Gastrocnemius medialis (tissue), 4 donors: ENCODE data around the gene WNT3. TPM values are rescaled to one million over a fixed set of nuclear protein-coding genes. Genes with fewer than 3 reads are reported as not detected.

Experiments
- ATAC-seq, 2 donors: fragments of 150-250 bp; one replicate each; pipeline ENCODE4 v1.9.1; 2016
- DNase-seq, 2 donors: peaks; one replicate each; pipeline ENCODE4 v3.0.0-alpha.2; 2019
- H3K27ac ChIP-seq, 4 donors: fragments of 200-600 bp; sonication (generic); 1 replicate in 1 of 4; 2 replicates in 3 of 4; pipeline ENCODE4 v1.5.1; 2016 to 2018; ENCODE audit warnings: mild to moderate bottlenecking in 2 of 4, moderate library complexity in 1 of 4
- H3K27me3 ChIP-seq, 3 donors: fragments of 200-600 bp; sonication (generic) in 2 of 3; 1 replicate in 1 of 3; 2 replicates in 2 of 3; pipeline versions ENCODE4 v1.5.1 to v1.6.0; 2016 to 2019; ENCODE audit warnings: mild to moderate bottlenecking in 1 of 3, moderate library complexity in 1 of 3
- H3K36me3 ChIP-seq, 2 donors: fragments of 200-600 bp; sonication (generic) in 1 of 2; one replicate each; pipeline ENCODE4 v1.5.1; 2017 to 2018
- H3K4me1 ChIP-seq, 2 donors: fragments of 200-600 bp; sonication (generic) in 1 of 2; one replicate each; pipeline ENCODE4 v1.5.1; 2016 to 2017; ENCODE audit warnings: mild to moderate bottlenecking in 2 of 2
- H3K4me3 ChIP-seq, 4 donors: fragments of 200-600 bp; sonication (generic) in 3 of 4; 1 replicate in 1 of 4; 2 replicates in 3 of 4; pipeline ENCODE4 v1.5.1; 2016 to 2019; ENCODE audit warnings: mild to moderate bottlenecking in 2 of 4
- H3K9me3 ChIP-seq, 3 donors: fragments of 200-600 bp; sonication (generic) in 2 of 3; 1 replicate in 1 of 3; 2 replicates in 2 of 3; pipeline ENCODE4 v1.5.1; 2016 to 2019
- POLR2A ChIP-seq, 2 donors: fragments of 450-650 bp; IDR thresholded peaks; one replicate each; pipeline ENCODE4 v1.6.1; 2017; ENCODE audit warnings: antibody characterized with exemption in 2 of 2, mild to moderate bottlenecking in 2 of 2, moderate library complexity in 2 of 2
- in situ Hi-C, 4 donors: fragments of 200-750 bp; cut with MboI; loops; one replicate each; pipeline versions ENCODE4 v1.15.0 to v1.8.0; 2017; ENCODE audit warnings: low sequenced_read_pairs in 4 of 4
- intact Hi-C: fragments of 100-400 bp; cut with DNase I; formaldehyde crosslinking; loops from one replicate; pipeline ENCODE4 v1.15.1; 2023; ENCODE audit warnings: low total_unique reads
- total RNA-seq, 4 donors: library from RNA; depleted of rRNA; stranded (reverse); fragments of >200 nt; gene quantifications; one replicate each; pipeline versions ENCODE4 v1.1.0 to v1.2.3, GENCODE V29; 2016
- TF ChIP-seq, protein P1 (sequence below), 5 experiments: fragments of 450-650 bp in 3 of 5; fragments of 200-600 bp in 2 of 5; sonication (generic) in 2 of 5; IDR thresholded peaks in 4 of 5; conservative IDR thresholded peaks in 1 of 5; 1 replicate in 4 of 5; 2 replicates in 1 of 5; pipeline ENCODE4 v1.5.1; 2016 to 2019; ENCODE audit warnings: antibody characterized with exemption in 5 of 5, mild to moderate bottlenecking in 3 of 5, moderate library complexity in 3 of 5

WNT3 gene
- total RNA-seq, 4 donors from 2014 or later, result 0.19 TPM; not detected in 3

DNA sequence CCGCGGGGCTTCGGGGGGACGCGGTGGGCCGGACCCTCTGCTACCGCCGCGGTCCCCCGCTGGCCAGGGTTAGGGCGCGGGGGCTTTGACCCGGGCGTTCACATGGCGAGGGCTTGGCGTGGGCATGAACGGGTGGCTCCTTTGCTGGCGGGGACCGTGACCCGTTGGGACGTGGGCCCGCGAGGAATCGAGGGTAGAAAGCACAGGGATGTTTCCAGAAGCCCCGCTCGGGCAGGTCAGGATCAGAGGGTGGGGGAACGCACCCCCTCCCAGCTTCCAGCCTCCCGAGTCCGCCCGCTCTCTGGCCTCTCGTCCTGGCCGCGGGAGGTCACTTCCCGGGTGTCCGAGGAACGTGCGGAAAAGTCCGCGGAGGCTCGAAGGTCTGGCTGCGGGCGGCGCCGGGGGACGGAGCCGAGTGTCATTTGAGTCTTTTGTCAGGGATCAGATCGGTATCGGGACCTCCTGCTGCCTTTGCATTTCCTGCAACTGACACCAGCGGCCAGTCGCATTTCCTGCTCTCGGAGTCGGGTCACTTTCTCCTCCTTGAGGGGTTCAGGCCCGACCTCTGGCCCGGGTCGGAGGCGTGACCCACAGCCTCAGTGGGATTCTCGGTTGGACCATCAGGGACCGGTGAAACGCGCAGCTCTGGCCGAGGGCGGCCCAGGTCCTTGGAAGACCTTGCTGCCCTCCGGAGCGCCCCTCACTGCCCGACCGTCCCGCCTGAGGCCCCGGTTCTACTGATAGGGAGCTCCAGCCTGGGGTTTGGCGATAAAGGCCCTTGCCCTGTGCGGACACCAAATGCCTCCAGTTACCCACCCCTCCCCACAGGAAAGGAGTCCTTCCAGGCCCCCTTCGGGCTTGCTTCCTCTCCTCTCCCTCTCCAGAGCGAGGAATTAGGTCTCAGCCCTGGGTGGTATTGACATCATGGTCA lies 702 bp upstream of the WNT3 start:
- in situ Hi-C loops (no loop called here), intact Hi-C loops (no loop called here)
- peaks cover 69 to 70% (median 69%) of the 10 kb centered on the region in 3 donors for H3K27me3 ChIP-seq
- H3K27ac ChIP-seq, result no peak overlapping the region
- H3K36me3 ChIP-seq, result no peaks in the 10 kb centered on the region
- H3K4me3 ChIP-seq, result peak overlapping the region; percentile 32 to 65 (median 46)
- peaks cover 8 to 18% of the 10 kb centered on the region in 2 donors for H3K4me1 ChIP-seq
- no peak for DNase-seq
- ATAC-seq, result no peak
- no peaks in the 10 kb centered on the region for H3K9me3 ChIP-seq
- no peak for TF ChIP-seq POLR2A (IDR thresholded peaks at IDR 0.05)
- TF ChIP-seq, protein P1, sequence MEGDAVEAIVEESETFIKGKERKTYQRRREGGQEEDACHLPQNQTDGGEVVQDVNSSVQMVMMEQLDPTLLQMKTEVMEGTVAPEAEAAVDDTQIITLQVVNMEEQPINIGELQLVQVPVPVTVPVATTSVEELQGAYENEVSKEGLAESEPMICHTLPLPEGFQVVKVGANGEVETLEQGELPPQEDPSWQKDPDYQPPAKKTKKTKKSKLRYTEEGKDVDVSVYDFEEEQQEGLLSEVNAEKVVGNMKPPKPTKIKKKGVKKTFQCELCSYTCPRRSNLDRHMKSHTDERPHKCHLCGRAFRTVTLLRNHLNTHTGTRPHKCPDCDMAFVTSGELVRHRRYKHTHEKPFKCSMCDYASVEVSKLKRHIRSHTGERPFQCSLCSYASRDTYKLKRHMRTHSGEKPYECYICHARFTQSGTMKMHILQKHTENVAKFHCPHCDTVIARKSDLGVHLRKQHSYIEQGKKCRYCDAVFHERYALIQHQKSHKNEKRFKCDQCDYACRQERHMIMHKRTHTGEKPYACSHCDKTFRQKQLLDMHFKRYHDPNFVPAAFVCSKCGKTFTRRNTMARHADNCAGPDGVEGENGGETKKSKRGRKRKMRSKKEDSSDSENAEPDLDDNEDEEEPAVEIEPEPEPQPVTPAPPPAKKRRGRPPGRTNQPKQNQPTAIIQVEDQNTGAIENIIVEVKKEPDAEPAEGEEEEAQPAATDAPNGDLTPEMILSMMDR (IDR thresholded peaks at IDR 0.05 in 4 of 5, conservative IDR thresholded peaks at IDR 0.05 in 1 of 5), result no peak

DNA sequence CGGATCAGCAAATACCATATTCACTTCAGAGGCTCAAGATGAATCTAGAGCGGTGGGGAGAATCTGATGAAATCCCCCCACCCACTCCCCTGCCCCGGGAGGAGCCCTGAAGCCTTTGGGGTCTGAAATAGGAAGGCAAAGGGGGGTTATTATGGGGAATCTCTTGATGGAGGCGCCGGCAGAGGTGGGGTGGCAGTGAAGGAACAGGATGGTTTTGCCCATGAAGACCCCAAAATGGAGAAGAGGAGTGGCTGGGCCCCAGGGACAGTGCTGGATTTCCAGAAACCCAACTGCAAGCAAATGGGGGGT lies 637 bp downstream of the WNT3 start:
- TF ChIP-seq, protein P1 (IDR thresholded peaks at IDR 0.05 in 4 of 5, conservative IDR thresholded peaks at IDR 0.05 in 1 of 5), result no peak
- TF ChIP-seq POLR2A (IDR thresholded peaks at IDR 0.05), result no peak
- Histone ChIP-seq H3K4me1 (peaks cover 8 to 18% of the 10 kb centered on the region in 2 donors), H3K4me3 (no peak overlapping the region), H3K27ac (no peak overlapping the region), H3K9me3 (no peaks in the 10 kb centered on the region), H3K36me3 (no peaks in the 10 kb centered on the region), H3K27me3 (peaks cover 70 to 79% (median 70%) of the 10 kb centered on the region in 3 donors)
- intact Hi-C loops, result no loop called here
- no peak for DNase-seq
- ATAC-seq, result no peak
- in situ Hi-C loops, result no loop called here

DNA sequence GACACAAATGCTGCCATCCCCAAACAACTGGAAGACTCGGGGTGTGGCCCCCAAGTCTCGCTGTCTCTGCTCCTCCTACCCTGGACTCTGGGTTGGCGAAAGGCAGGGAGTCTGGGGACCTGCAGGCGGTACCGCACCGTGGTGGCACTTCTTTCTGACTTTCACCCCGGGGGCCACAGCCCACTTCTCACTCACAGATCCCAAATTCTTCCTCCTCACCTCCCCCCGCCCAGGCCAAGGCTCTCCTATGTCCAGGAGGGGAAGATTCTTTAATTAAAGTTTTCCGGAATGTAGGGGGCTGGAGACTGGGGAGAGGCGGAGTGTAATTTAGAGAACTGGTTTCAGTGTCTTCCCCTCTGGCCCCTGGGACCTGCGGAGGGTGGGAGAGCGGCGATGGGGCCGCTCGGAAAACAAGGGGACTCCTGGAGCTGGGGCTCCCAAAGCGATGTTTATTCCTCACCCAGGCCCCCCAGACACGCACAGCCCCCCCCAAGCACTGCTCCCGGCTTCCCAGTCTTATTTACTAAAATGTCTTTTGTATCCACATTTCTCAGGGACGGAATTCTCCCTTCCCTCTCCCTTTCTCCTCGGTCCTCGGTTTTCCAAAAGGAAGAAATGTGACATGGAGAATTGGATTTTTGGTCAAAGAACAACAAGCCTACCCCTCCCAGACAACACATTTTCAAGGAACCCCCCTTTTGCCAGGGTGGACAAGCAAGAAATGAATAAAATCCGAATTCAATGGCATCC lies 1.2 kb downstream of the WNT3 start:
- in situ Hi-C loops, result no loop called here
- Histone ChIP-seq H3K4me1 (peaks cover 8 to 18% of the 10 kb centered on the region in 2 donors), H3K4me3 (no peak overlapping the region), H3K36me3 (no peaks in the 10 kb centered on the region), H3K9me3 (no peaks in the 10 kb centered on the region), H3K27ac (no peak overlapping the region), H3K27me3 (peaks cover 66 to 82% (median 71%) of the 10 kb centered on the region in 3 donors)
- TF ChIP-seq, protein P1 (IDR thresholded peaks at IDR 0.05 in 4 of 5, conservative IDR thresholded peaks at IDR 0.05 in 1 of 5), result no peak
- TF ChIP-seq POLR2A (IDR thresholded peaks at IDR 0.05), result no peak
- DNase-seq, result no peak
- intact Hi-C loops, result no loop called here
- no peak for ATAC-seq

DNA sequence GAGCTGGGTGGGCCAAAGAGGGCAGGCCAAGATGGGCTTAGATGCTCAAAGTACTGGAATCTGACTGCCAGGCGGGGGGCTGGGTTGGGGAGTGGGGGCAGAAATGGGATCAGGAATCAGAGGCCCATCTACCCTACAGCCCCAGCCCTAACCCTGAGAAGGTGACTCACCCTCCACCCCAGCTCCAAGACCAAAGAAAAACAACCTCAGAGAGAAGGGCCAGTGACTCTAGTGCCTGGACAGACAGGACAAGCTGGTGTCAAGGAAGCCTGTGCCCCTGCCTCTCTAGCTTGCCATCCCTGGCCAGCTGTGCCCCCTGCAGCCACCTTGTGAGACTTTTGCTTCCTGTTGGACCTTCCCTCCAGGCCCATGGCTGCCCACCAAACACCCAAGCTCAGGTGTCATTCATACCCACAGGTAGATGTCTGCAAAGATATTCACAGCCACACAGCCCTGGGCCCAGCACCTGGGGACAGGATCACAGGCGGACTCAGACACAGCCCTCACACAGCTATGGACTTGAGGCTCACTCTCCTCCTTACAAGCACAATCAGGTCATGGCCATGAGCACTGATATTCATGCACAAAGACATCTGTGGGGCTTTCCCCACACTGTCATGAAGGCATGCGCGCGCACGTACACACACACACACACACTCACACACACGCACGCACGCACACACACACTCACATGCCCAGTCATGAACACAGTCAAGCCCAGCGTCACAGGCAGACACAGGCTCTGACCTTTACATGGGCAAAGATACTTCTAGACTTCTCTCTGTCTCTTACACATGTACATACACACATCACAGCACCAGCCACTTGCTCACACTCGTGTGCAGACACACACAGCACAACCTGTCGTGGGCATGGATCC lies 2.8 kb downstream of the WNT3 start:
- Histone ChIP-seq H3K36me3 (no peaks in the 10 kb centered on the region), H3K9me3 (no peaks in the 10 kb centered on the region), H3K27ac (no peak overlapping the region), H3K4me3 (no peak overlapping the region), H3K4me1 (peaks cover 8 to 18% of the 10 kb centered on the region in 2 donors), H3K27me3 (peaks cover 49 to 67% (median 60%) of the 10 kb centered on the region in 3 donors)
- no peak for DNase-seq
- intact Hi-C loops, result no loop called here
- TF ChIP-seq, protein P1 (IDR thresholded peaks at IDR 0.05 in 4 of 5, conservative IDR thresholded peaks at IDR 0.05 in 1 of 5), result no peak
- TF ChIP-seq POLR2A (IDR thresholded peaks at IDR 0.05), result no peak
- in situ Hi-C loops, result no loop called here
- ATAC-seq, result no peak
